Measurements from ENCODE around the gene CCDC141.

DNA sequence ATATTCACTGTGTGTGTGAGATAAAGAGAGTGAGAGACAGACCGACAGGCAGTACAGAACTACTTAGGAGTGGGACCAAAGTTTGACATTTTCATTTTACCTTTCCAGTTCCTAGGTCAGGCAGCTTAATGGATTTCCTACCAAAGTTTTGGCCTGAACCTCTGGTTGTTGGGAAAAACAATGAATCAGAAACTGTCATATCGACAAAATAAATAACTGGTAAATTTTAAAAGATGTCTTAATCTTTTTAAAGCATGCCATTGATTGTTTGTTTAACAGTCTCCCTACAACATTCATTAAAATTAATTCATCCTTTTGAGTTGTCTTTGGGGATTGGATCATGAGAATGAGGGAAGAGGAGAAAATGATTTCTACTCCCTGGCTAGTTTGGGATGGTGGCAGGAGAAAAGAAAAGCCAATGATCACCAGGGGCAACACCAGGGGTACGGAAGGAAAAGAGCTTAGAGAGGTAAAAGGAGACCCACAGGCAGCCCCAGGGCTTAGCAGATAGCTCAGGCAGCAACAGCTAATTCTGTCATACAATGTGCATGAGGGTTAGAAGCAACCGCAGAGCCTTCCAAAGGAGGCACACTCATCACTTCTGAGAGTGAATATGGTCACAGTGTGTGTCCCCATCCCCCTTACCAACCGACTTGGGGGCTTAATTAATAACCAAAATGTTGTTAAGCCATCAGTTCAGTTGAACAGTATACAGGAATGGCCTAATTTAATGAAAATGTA lies 98.5 kb downstream of the CCDC141 start:
- TF ChIP-seq POLR2A (IDR thresholded peaks at IDR 0.05; ENCODE audit: low read length) (no peak), GATA1 (IDR thresholded peaks at IDR 0.05; ENCODE audit: low read depth, low read length) (no peak)

Data from erythroblast (primary cell).